Keratinocyte (primary cell): Measurements from ENCODE around the gene PRSS21. TPM values are rescaled to one million over a fixed set of nuclear protein-coding genes. Genes with fewer than 3 reads are reported as not detected.

Experiments
- DNase-seq: peaks from one replicate; pipeline ENCODE4 v3.0.0-alpha.2; 2011; ENCODE audit warnings: low read depth, missing footprints, low spot score
- FAIRE-seq: peaks from 2 replicates; lab custom pipeline; 2011; peaks lifted over from hg19 to GRCh38; lab: Jason Lieb, UNC
- H2AFZ ChIP-seq: 2 replicates; pipeline ENCODE4 v1.6.0; 2012; ENCODE audit warnings: low read length, control low read depth, inconsistent platforms; ENCODE audit not compliant: control insufficient read depth
- H3K27ac ChIP-seq: 2 replicates; pipeline ENCODE4 v1.5.1; 2011; ENCODE audit warnings: low read length; ENCODE audit not compliant: control insufficient read depth, insufficient read depth
- H3K27me3 ChIP-seq: 3 replicates; pipeline ENCODE4 v1.6.0; 2011; ENCODE audit warnings: low read length; ENCODE audit not compliant: control insufficient read depth, insufficient read depth; ENCODE audit errors: extremely low read depth
- H3K36me3 ChIP-seq, 2 experiments: 2 replicates in 1 of 2; 3 replicates in 1 of 2; pipeline ENCODE4 v1.5.1; 2011; ENCODE audit warnings: low read length in 2 of 2, mild to moderate bottlenecking in 1 of 2; ENCODE audit not compliant: control insufficient read depth in 2 of 2, insufficient read depth in 2 of 2; ENCODE audit errors: extremely low read depth in 1 of 2
- H3K4me1 ChIP-seq: 3 replicates; pipeline ENCODE4 v1.5.1; 2011; ENCODE audit warnings: low read length; ENCODE audit not compliant: control insufficient read depth, insufficient read depth; ENCODE audit errors: extremely low read depth
- H3K4me2 ChIP-seq: 3 replicates; pipeline ENCODE4 v1.6.0; 2011; ENCODE audit warnings: low read depth, low read length; ENCODE audit not compliant: control insufficient read depth, insufficient read depth; ENCODE audit errors: extremely low read depth
- H3K4me3 ChIP-seq, 3 experiments: fragments of 200-600 bp in 1 of 3; sonication (generic) in 1 of 3; 2 replicates in 2 of 3; 3 replicates in 1 of 3; pipeline ENCODE4 v1.5.1; 2011 to 2016; ENCODE audit warnings: low read length in 3 of 3, mild to moderate bottlenecking in 3 of 3, control low read depth in 2 of 3, inconsistent platforms in 1 of 3, low read depth in 1 of 3, mixed read lengths in 1 of 3, mixed run types in 1 of 3, moderate library complexity in 1 of 3; ENCODE audit not compliant: control insufficient read depth in 2 of 3, insufficient read depth in 2 of 3; ENCODE audit errors: extremely low read depth in 1 of 3
- H3K79me2 ChIP-seq: 2 replicates; pipeline ENCODE4 v1.6.0; 2012; ENCODE audit warnings: low read length; ENCODE audit not compliant: control insufficient read depth, insufficient read depth
- H3K9ac ChIP-seq: 3 replicates; pipeline ENCODE4 v1.6.0; 2011; ENCODE audit warnings: low read length; ENCODE audit not compliant: control insufficient read depth, insufficient read depth; ENCODE audit errors: extremely low read depth
- H3K9me1 ChIP-seq: 3 replicates; pipeline ENCODE4 v1.6.0; 2011; ENCODE audit warnings: low read length; ENCODE audit not compliant: control insufficient read depth, insufficient read depth; ENCODE audit errors: extremely low read depth
- H3K9me3 ChIP-seq: 2 replicates; pipeline ENCODE4 v1.5.1; 2012; ENCODE audit warnings: low read depth, low read length; ENCODE audit not compliant: control insufficient read depth
- H4K20me1 ChIP-seq: 3 replicates; pipeline ENCODE4 v1.6.0; 2011; ENCODE audit warnings: low read length; ENCODE audit not compliant: control insufficient read depth, insufficient read depth; ENCODE audit errors: extremely low read depth
- CTCF ChIP-seq, 3 experiments: IDR thresholded peaks in 1 of 3; conservative IDR thresholded peaks in 1 of 3; optimal IDR thresholded peaks in 1 of 3; 2 replicates in 2 of 3; 3 replicates in 1 of 3; pipeline versions ENCODE3 to v1.5.1; 2011; ENCODE audit warnings: low read length in 3 of 3, mild to moderate bottlenecking in 3 of 3, moderate library complexity in 2 of 3, control low read depth in 1 of 3, inconsistent platforms in 1 of 3; ENCODE audit not compliant: insufficient read depth in 2 of 3; ENCODE audit errors: extremely low read depth in 1 of 3
- EZH2 ChIP-seq: IDR thresholded peaks from one replicate; pipeline ENCODE4 v1.6.1; 2012; ENCODE audit warnings: inconsistent platforms, mild to moderate bottlenecking, low read length, moderate library complexity
- dilution Hi-C: fragments of 300-500 bp; cut with MboI; formaldehyde crosslinking; loops from one replicate; pipeline ENCODE4 v1.7.0; 2020; ENCODE audit warnings: low sequenced_read_pairs; ENCODE audit not compliant: extremely low pct_ligation_motif_present
- polyA plus RNA-seq, 5 experiments: library from polyadenylated mRNA; depleted of rRNA in 3 of 5; stranded (reverse) in 3 of 5; stranded (forward) in 1 of 5; unstranded in 1 of 5; fragments of >200 nt; gene quantifications; 1 replicate in 1 of 5; 2 replicates in 3 of 5; 3 replicates in 1 of 5; pipeline versions ENCODE4 v1.2.1 to v1.2.3, GENCODE V29; 2011 to 2012; ENCODE audit warnings: missing spikeins in 2 of 5, low read depth in 1 of 5, low replicate concordance in 1 of 5

PRSS21 gene
- polyA plus RNA-seq, 1 donor (not counting 4 experiments of a cell fraction or from before 2014, with no cell fraction given) = 0.52 TPM

GRCh38 chr16:2809149-2809760, 7.8 kb upstream of the PRSS21 start:
- H2AFZ ChIP-seq = no peak overlapping the region
- DNase-seq (no peak), FAIRE-seq (no peak)
- no peaks in the 10 kb centered on the region for H3K79me2 ChIP-seq
- no peaks in the 10 kb centered on the region for H3K36me3 ChIP-seq
- TF ChIP-seq CTCF (optimal IDR thresholded peaks at IDR 0.05 in 1 of 3, IDR thresholded peaks at IDR 0.05 in 1 of 3, conservative IDR thresholded peaks at IDR 0.05 in 1 of 3; ENCODE audit: extremely low read depth in 1 of 3, insufficient read depth in 2 of 3, low read length in 3 of 3) = no peak
- no peak for TF ChIP-seq EZH2
- peaks cover 35% of the 10 kb centered on the region for H3K27me3 ChIP-seq
- H3K9ac ChIP-seq = no peak overlapping the region
- H3K4me3 ChIP-seq = no peak overlapping the region
- H3K4me2 ChIP-seq = no peak overlapping the region
- H3K27ac ChIP-seq = no peak overlapping the region
- peaks cover 6% of the 10 kb centered on the region for H3K9me3 ChIP-seq
- H3K9me1 ChIP-seq = no peaks in the 10 kb centered on the region
- H4K20me1 ChIP-seq = no peaks in the 10 kb centered on the region
- dilution Hi-C loops = no loop called here
- peaks cover 6% of the 10 kb centered on the region for H3K4me1 ChIP-seq

- H3K36me3 ChIP-seq = no peaks in the 10 kb centered on the region
- no peak for DNase-seq
- H3K4me1 ChIP-seq = peaks cover 6% of the 10 kb centered on the region
- H3K9me3 ChIP-seq = no peaks in the 10 kb centered on the region
- no peak overlapping the region for H3K4me3 ChIP-seq
- H3K4me2 ChIP-seq = no peak overlapping the region
- no peak for FAIRE-seq
- H3K27ac ChIP-seq = no peak overlapping the region
- TF ChIP-seq CTCF (optimal IDR thresholded peaks at IDR 0.05 in 1 of 3, IDR thresholded peaks at IDR 0.05 in 1 of 3, conservative IDR thresholded peaks at IDR 0.05 in 1 of 3; ENCODE audit: extremely low read depth in 1 of 3, insufficient read depth in 2 of 3, low read length in 3 of 3) (no peak), EZH2 (no peak)
- H3K79me2 ChIP-seq = no peaks in the 10 kb centered on the region
- no peaks in the 10 kb centered on the region for H3K9me1 ChIP-seq
- no peak overlapping the region for H2AFZ ChIP-seq
- H4K20me1 ChIP-seq = no peaks in the 10 kb centered on the region
- H3K9ac ChIP-seq = no peak overlapping the region
- H3K27me3 ChIP-seq = peaks cover 41% of the 10 kb centered on the region
- dilution Hi-C loops = no loop called here
Measured at GRCh38 chr16:2810651-2811050, 6.4 kb upstream of the PRSS21 start.
